Amniotic epithelial cell (primary cell): ENCODE measurements around the gene GFY.
A peak's percentile ranks its signal among the peaks of the same experiment; 100 is the strongest.

Source experiments
- DNase-seq: peaks from one replicate; pipeline ENCODE4 v3.0.0-alpha.2; 2010; ENCODE audit warnings: low read depth

GFY gene

DNA sequence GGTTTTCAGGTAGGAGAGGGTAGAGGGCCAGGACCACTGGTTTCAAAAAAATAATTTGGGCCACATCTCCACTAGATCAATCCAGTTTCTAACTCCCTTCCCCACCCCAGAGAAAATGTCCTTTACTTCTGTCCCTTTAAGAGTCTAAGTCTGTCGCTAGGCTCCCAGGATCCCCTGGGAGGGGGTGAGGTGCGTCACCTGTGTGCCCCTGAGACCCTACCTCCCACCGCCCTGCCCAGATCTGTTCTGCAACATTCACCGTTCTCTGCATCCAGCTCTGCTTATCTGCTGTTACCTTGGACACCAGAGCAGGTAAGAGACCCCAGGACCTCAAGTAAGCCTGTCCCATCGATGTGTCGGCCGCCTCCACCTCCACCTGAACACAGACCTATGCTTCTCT is at the start of gene GFY:
Gene GFY (plus strand): TSS at position 211 of the 400 bp plus-strand sequence. CDS start 1,043 bp downstream, outside the sequence.
- no peak for DNase-seq

- DNase-seq: no peak
These were observed 46.7 kb upstream of the GFY start for GRCh38 chr19:49378512-49378911.

DNA sequence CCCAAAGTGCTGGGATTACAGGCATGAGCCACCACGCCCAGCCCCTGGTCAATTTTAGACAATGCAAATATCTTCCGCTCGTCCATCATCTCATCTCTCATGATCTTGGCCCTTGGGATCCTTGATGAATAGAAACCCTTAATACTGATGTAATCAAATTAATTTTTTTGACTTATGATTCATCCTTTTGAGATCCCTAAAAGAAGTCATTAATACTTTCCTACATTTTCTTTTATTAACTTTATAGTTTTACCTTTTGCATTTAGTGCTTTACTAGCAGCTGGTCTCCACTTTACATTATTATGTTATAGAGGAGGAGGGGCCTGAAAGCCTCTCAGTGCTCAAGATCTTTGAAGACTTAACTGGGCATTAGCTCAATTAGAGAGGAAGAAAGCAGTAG is 44.8 kb upstream of the GFY start:
- no peak for DNase-seq

DNA sequence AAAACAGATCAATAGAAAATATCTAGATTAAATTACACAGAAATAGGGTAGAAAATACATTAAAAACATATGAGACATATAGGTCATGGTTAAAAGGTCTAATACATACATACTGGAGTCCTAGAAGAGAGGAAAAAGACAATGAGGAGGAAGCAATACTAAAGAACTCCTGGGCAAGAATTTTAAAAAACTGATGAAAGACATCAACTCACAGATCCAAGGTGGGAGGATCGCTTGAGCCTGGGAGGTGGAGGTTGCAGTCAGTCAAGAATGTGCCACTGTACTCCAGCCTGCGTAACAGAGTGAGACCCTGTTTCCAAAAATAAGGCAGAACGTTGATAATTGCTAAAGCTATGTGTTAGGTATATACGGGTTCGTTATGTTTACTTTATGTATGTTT is 42.5 kb upstream of the GFY start:
- DNase-seq: no peak

DNA sequence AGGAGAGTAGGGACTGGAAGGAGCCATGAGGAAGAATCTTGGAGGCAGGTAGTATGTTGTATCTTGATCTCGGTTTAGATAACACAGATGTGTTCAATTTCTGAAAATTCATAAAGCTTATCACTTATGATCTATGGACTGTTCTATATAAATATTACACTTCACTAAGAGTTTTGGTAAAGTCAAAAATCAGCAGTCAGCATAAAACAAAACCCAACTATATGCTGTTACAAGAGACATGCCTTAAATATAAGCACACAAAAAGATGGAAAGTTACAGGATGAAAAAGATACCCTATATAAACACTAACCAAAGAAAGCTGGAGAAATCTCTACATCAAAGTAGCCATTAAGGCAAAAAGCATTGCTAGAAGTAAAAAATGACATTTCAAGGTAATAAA is 41.6 kb upstream of the GFY start:
- DNase-seq: no peak

DNA sequence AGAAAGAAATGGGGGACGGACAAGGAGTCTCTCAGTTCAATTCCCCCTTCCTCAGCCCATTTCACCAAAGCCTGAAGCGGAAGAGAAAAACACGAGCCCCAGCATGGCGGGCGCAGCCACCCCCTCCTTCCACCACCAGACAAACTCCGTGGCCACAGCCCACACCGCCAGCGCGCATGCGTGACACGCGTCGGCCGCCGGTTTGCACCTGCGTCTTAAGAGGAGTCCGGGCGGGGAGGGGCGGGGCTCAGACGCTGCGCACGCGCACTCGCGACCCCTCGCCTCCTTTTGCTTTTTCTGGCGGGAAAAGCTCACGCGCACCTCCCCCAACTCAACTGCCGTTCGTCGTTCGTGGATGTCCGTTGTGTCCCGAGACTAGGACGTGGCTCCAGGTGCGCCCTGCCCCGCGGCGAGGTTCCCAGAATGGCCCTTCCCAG is 37.2 kb upstream of the GFY start, which contains the start of gene KASH5:
Gene KASH5 (plus strand): TSS at position 314 of the 437 bp plus-strand sequence. CDS start 2,635 bp downstream, outside the sequence.
- DNase-seq: peak; percentile 52

DNA sequence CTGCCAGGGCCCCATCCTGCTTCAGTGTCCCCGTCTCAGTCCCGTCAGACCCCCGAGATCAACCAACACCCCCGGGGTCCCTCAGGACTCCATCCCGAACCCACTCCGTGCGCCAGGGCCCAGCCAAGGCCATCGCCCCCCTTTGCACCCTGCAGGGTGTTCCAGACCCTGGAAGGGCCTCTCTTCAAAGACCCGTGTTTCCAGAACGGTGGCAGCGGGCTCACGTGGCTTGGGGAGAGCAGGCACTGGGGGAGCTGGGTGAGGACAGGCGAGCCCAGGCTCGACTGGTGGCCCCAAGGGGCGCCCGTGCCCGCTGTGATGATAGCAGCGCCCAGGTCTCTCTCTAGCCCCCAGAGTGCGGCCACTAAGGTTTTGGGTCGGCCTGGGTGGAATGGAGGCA is 35.8 kb upstream of the GFY start:
- DNase-seq: no peak

GRCh38 chr19:49390131-49390928 is 34.9 kb upstream of the GFY start:
- DNase-seq: no peak

DNA sequence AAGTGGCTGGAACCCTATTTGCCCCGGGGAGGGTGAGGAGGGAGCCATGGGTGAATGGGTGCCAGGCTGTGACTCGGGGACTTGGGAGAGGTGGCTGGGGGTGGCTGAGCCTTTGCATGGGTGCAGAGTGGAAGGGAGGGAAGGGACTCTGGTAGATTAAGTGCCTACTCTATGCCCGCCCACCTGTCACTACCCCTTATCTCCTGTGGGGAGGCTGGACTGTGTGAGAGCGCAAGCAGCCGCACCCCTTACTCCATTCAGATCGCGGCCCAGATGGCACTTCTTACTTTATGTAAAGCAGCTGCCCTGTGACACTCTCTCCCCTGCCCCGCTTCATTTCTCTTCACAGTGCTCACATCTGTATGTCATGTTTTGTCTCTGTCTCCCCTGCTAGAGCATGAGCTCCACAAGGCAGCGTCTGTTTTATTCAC is 34.2 kb upstream of the GFY start:
- no peak for DNase-seq

DNA sequence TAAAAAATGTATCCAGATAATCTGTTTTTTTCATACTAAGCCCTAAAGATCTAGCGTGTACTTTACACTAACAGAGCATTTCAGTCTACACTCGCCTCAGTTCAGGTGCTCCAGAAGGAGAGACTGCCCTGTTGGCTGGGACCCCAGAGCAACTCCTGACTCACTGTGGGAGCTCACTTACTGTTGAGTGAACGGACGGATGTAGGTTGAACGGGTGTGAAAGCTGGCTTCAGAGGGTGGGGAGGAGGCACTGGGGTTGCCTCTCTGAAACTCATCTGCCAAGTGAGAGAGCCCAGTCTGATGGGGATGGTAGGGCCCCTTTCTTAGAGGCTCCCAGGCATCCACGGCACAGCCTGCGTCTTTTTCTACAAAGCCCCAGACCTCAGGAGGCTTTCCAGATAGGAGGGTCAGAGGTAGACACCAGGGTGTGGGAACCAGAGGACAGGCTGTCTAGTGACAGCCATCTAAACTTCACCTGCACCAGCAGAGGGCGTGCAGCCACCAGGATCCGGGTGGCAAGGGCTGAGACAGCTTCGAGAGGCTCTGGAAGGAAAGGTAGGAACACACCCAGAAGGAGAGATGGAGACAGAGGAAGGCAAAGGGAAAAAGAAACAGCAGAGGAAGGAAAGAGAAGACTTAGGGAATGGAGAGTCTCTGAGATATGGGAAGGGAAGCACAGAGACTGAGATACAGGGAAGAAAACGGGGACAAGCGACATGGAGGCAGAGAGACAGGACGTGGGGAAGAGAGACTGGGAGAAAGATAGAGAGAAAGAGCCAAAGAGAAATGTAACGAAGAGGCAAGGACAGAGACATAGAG is 33.4 kb upstream of the GFY start:
- peak; percentile 56 for DNase-seq

- DNase-seq: no peak
These were observed 31.3 kb upstream of the GFY start for GRCh38 chr19:49393881-49394280.

- DNase-seq: peak; percentile 52
These were observed 29.4 kb upstream of the GFY start for GRCh38 chr19:49395581-49396407.

GRCh38 chr19:49396738-49397505 is 28.3 kb upstream of the GFY start:
- DNase-seq: no peak

DNA sequence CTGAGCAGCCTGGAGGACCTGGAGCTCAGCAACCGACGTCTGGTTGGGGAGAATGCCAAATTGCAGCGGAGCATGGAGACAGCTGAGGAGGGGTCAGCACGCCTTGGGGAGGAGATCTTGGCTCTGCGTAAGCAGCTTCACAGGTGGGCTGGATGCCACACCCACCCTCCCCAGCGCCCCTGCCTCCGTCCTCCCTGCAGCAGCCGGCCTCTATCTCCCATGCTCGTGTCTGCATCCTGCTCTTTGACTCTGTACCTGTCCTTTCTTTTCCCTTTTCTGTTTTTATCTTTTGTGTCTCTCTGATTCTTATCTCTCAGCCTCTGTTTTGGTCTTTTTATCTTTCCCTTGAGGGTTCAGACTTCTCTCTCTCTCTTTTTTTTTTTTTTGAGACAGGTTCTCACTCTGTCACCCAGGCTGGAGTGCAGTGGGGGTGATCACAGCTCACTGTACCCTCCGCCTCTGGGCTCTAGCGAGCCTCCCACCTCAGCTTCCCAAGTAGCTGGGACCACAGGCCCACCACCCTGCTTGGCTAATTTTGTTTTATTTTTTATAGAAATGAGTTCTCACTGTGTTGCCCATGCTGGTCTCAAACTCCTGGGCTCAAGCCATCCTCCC is 27.1 kb upstream of the GFY start:
- DNase-seq: no peak

GRCh38 chr19:49398931-49399330 is 26.3 kb upstream of the GFY start:
- no peak for DNase-seq

GRCh38 chr19:49400029-49400428 is 25.2 kb upstream of the GFY start:
- peak; percentile 52 for DNase-seq

DNA sequence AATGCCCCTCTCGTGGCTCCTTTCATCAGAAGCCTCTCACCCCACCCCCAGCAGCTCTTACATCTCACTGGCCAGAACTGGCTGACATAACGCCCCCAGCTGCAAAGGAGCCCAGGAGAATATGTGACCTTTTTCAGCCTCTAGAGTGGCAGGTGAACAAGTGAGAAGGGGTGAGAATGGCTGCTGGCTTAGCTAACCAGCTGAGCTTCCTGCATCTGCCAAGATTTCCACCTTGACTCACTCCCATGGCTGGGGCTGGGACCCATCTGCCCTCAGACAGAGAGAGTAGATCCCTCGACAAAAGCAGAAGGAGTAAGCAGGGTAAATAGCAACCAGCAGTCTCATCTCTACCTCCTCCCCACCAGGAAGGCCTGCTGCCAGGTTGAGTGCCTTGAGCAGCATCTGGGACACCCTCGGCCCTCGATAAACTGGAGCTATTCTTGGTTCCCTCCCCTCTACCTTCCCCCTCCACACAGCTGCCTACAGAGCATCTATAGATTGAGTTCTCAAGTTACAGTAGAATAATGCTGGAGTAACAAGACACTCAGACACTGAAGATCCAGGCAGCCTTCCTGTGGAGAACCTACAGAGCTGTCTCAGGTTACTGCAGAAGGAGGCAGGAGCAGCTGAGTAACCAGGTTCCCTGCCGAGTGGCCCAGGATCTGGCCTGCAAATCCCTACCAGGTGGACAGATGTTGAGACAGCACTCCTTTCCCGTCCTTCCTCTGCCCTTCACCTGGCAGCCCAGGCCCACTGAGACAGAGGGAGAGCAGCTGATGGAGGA is 21.6 kb upstream of the GFY start:
- no peak for DNase-seq

- DNase-seq: no peak
These were observed 18.1 kb upstream of the GFY start for GRCh38 chr19:49407079-49407478.

GRCh38 chr19:49407482-49408015 is 17.6 kb upstream of the GFY start:
- DNase-seq: no peak
